ENCODE measurements around the gene SLIT3. TPM values are rescaled to one million over a fixed set of nuclear protein-coding genes. Genes with fewer than 3 reads are reported as not detected.

Gene SLIT3
- total RNA-seq, 1 experiment from 2014 or later = 0.44 TPM

- Histone ChIP-seq H3K4me2 (ENCODE audit: low read length) (no peak overlapping the region), H3F3A (ENCODE audit: low read length, unreplicated experiment) (no peaks in the 10 kb centered on the region), H3K4me3 (ENCODE audit: low read length) (no peak overlapping the region), H3K9ac (ENCODE audit: low read length) (no peak overlapping the region), H3K4me1 (ENCODE audit: insufficient read depth, low read length) (no peaks in the 10 kb centered on the region), H3K27ac (ENCODE audit: low read length) (no peak overlapping the region), H3K9me2 (replicated peaks; ENCODE audit: low read length) (no peaks in the 10 kb centered on the region), H3K36me3 (ENCODE audit: low read depth, low read length) (no peaks in the 10 kb centered on the region), H3K27me3 (ENCODE audit: low read length) (peaks cover 89% of the 10 kb centered on the region), H3K79me2 (ENCODE audit: low read length) (no peaks in the 10 kb centered on the region), H4K20me1 (ENCODE audit: low read length) (no peaks in the 10 kb centered on the region), H2AFZ (ENCODE audit: low read length) (no peak overlapping the region), H3K9me3 (ENCODE audit: low read length) (no peaks in the 10 kb centered on the region)
- no TSS peak for BruUV-seq (replicated peaks)
- TF ChIP-seq CTCF (conservative IDR thresholded peaks at IDR 0.05; ENCODE audit: low read depth, low read length) (no peak), EZH2 (IDR thresholded peaks at IDR 0.05; ENCODE audit: low read length, unreplicated experiment) (no peak), EZH2phosphoT487 (IDR thresholded peaks at IDR 0.05; ENCODE audit: borderline replicate concordance, low read length) (no peak)
- intact Hi-C loops (cut with micrococcal nuclease) = no loop called here
- ATAC-seq = no peak
- ChIA-PET CTCF (no interaction called here), POLR2A (ENCODE audit: unreplicated experiment) (no interaction called here)
- DNase-seq = no peak
Observed at GRCh38 chr5:168886157-168886556, 414.8 kb downstream of the SLIT3 start.

GRCh38 chr5:168885324-168886120, 415.4 kb downstream of the SLIT3 start:
- no peaks in the 10 kb centered on the region for H3K79me2 ChIP-seq (ENCODE audit: low read length)
- no peaks in the 10 kb centered on the region for H3K9me3 ChIP-seq (ENCODE audit: low read length)
- intact Hi-C loops (cut with micrococcal nuclease) = no loop called here
- no peak overlapping the region for H3K27ac ChIP-seq (ENCODE audit: low read length)
- H3F3A ChIP-seq (ENCODE audit: low read length, unreplicated experiment) = no peaks in the 10 kb centered on the region
- H4K20me1 ChIP-seq (ENCODE audit: low read length) = no peaks in the 10 kb centered on the region
- no peaks in the 10 kb centered on the region for H3K4me1 ChIP-seq (ENCODE audit: insufficient read depth, low read length)
- no TSS peak for BruUV-seq (replicated peaks)
- ChIA-PET CTCF (no interaction called here), POLR2A (ENCODE audit: unreplicated experiment) (no interaction called here)
- H3K36me3 ChIP-seq (ENCODE audit: low read depth, low read length) = no peaks in the 10 kb centered on the region
- H3K27me3 ChIP-seq (ENCODE audit: low read length) = peaks cover 89% of the 10 kb centered on the region
- no peaks in the 10 kb centered on the region for H3K9me2 ChIP-seq (replicated peaks; ENCODE audit: low read length)
- no peak for TF ChIP-seq EZH2phosphoT487 (IDR thresholded peaks at IDR 0.05; ENCODE audit: borderline replicate concordance, low read length)
- TF ChIP-seq EZH2 (IDR thresholded peaks at IDR 0.05; ENCODE audit: low read length, unreplicated experiment) = no peak
- no peak for TF ChIP-seq CTCF (conservative IDR thresholded peaks at IDR 0.05; ENCODE audit: low read depth, low read length)
- DNase-seq = no peak
- no peak overlapping the region for H3K4me3 ChIP-seq (ENCODE audit: low read length)
- H2AFZ ChIP-seq (ENCODE audit: low read length) = no peak overlapping the region
- ATAC-seq = no peak
- no peak overlapping the region for H3K9ac ChIP-seq (ENCODE audit: low read length)
- H3K4me2 ChIP-seq (ENCODE audit: low read length) = no peak overlapping the region

GRCh38 chr5:168883991-168884390, 416.9 kb downstream of the SLIT3 start:
- Histone ChIP-seq H3K9me2 (replicated peaks; ENCODE audit: low read length) (no peaks in the 10 kb centered on the region), H3K27ac (ENCODE audit: low read length) (no peak overlapping the region), H3K79me2 (ENCODE audit: low read length) (no peaks in the 10 kb centered on the region), H3K4me3 (ENCODE audit: low read length) (no peak overlapping the region), H3K4me2 (ENCODE audit: low read length) (no peak overlapping the region), H3K4me1 (ENCODE audit: insufficient read depth, low read length) (no peaks in the 10 kb centered on the region), H3K27me3 (ENCODE audit: low read length) (peaks cover 89% of the 10 kb centered on the region), H4K20me1 (ENCODE audit: low read length) (no peaks in the 10 kb centered on the region), H3K9ac (ENCODE audit: low read length) (no peak overlapping the region), H3F3A (ENCODE audit: low read length, unreplicated experiment) (no peaks in the 10 kb centered on the region), H3K9me3 (ENCODE audit: low read length) (no peaks in the 10 kb centered on the region), H2AFZ (ENCODE audit: low read length) (no peak overlapping the region), H3K36me3 (ENCODE audit: low read depth, low read length) (no peaks in the 10 kb centered on the region)
- intact Hi-C loops (cut with micrococcal nuclease) = no loop called here
- DNase-seq (no peak), ATAC-seq (no peak)
- TF ChIP-seq CTCF (conservative IDR thresholded peaks at IDR 0.05; ENCODE audit: low read depth, low read length) = no peak
- no peak for TF ChIP-seq EZH2phosphoT487 (IDR thresholded peaks at IDR 0.05; ENCODE audit: borderline replicate concordance, low read length)
- TF ChIP-seq EZH2 (IDR thresholded peaks at IDR 0.05; ENCODE audit: low read length, unreplicated experiment) = no peak
- BruUV-seq (replicated peaks) = no TSS peak
- CTCF ChIA-PET = no interaction called here
- POLR2A ChIA-PET (ENCODE audit: unreplicated experiment) = no interaction called here

Data from PC-3 (cell line).